GM15510 (cell line): ENCODE data around the gene TMOD3.

Experiments used
- POLR2A ChIP-seq: IDR thresholded peaks from 3 replicates; pipeline ENCODE4 v1.6.1; 2011; ENCODE audit warnings: borderline replicate concordance; ENCODE audit not compliant: insufficient read length; ENCODE audit errors: extremely low read depth

The TMOD3 gene

DNA sequence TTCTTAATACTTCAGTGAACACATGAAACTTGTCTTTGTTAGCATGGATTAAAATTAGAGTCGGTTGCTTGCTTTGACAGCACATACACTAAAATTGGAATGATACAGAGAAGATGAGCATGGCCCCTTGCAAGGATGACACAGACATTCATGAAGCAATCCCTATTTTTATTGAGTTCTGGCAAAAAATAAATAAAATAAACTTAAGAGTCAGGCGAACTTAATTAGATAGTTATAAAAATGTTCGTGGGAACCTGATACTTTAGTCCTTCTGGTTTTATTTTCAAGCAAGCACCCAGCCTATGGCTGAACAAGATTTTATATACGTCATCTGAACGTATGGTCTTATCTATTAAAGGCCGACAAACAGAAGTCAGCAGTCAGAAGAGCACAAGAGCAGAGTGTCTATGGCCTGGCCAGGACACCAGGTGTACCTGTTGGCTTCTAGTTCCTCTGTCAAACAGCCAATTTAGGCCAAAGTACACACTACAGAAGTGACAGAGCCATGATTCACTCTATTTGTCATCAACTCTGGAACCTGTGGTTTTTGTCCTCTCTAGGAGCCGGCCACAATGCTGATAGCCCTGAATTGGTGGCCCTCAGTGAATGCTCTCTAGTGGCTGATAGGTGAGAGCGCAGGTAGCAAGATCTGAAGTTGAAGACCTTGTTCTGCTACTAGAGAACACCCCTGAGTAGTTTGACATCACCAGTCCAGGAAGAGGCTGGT lies 77.8 kb downstream of the TMOD3 start:
- TF ChIP-seq POLR2A, result no peak

DNA sequence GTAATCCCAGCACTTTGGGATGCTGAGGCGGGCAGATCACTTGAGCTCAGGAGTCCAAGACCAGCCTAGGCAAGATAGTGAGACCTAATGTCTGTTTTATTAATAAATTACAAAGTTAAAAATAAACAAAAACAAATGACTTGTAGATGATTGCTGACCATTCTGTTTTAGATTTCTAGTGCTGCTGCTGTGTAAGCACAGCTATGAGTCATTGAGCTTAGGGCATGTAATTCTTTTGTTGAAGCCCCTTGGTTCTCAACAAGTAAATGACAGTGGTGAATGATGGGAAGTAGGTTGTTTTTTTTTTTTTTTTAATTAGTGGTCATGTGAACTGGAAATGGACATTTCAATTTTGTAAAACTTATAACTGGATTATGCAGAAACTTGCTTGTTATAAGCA lies 78.9 kb downstream of the TMOD3 start:
- TF ChIP-seq POLR2A, result no peak

DNA sequence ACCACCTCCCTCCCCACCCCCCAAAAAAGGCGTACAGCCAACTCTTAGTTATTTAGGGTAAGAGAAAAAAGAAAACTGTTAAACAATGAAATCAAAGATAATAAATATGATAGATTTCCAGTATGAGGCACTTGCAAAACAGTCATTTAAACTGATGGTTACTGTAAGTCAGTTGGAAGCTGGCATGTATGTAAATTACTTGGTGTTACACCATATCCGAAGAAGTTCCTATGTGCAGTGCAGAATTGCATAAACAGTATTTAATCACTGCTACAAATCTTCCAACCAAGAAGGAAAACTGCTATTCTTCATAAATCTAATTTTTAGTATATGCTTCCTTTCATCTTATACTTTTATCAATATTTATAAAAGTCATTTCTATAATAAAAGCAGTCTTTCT lies 80.1 kb downstream of the TMOD3 start:
- TF ChIP-seq POLR2A, result no peak

DNA sequence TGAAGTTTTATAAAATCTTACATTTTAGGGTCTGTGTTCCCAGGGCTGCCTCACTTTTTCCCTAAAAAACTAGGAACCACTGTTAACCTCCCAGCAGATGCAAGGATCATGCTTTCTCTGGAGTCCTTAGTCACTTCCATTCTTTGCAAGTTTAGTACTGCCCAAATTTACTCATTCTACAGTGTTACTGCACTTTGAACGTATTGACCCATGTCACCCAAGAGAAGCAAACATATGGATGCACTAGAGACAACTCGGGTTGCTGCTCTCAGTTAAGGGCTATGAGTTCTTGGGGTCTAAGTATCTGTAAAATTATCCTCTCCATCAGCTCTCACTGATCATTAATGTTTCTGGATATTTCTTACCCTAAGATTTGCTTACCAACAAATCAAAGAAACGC lies 83.1 kb downstream of the TMOD3 start:
- no peak for TF ChIP-seq POLR2A

DNA sequence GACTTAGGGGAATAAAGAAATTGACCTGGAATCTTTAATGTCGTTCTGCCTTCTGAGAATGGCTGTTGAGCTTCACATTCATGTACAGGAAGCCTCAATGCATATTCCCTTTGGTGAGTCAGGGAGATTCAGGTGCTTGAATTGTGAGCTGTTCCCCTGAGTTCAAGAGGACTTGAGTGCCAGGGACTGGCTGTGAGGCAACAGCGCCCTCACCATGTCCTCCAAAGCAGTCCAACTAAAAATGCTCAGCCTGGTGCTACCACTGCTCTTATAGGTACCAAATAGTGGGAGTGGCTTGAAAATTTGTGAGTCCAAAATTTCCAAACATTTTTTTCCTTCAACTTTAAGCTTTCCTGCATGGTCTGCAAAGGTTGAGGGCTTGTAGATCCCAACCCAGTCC lies 88.0 kb downstream of the TMOD3 start:
- no peak for TF ChIP-seq POLR2A

DNA sequence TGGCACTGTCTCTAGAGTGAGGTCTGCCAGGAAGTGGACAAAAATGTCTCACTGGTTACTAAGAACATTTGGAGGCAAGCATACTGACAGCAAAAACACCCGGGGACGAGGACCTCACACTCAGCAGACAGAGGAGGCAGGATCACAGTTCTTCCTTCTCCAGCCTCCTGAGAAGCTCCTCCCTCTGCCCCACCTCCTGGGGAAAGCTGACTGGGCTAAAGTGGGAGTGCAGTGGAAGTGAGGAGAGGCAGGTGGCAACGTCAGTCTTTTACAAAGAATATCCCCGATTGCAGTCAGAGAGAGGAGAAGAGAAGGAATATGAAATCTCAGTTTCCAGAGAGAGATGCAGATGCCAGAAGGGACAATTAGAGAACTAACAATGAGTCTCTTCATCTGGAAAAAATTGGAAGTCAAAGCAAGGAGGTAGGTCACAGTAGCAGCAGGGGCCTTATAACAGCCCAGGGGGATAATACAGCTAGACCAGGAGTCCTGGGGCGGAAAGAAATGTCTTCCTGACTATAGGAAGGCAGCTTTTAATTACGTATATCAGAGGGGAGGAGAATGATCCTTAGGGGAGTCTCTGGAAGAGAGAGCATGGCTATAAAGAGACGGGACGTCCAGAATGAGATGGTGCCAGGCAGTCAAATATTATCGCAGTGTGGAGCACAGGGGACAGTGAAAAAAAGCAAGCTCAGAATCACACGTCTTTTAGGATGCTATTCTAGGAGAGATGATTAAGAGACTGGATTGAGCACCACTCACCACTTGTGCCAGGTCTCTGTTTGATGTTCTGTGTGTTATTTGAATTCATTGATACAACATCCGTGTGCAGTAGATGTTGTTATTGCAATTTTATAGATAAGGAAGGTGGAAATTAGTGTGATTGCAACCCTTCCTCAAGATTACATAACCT lies 95.0 kb downstream of the TMOD3 start:
- TF ChIP-seq POLR2A, result no peak

DNA sequence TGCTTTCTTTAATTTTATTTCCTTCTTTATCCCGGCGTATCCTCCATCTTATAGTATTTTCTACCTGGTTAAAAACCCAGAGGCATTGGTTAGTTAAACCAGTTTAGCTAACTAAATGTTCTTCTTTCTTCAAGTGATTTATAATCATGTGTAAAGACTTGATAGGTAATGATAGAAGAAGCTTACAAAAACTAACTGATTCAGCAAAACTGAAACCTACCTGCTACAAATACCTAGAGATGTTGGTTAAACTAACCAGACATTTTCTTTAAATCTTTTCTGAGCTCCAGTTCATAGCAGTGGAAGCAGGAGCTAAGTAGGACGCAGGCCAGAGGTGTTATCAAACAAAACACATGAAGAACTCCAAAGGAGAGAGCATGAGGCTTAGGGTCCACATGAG lies 97.4 kb downstream of the TMOD3 start:
- no peak for TF ChIP-seq POLR2A

DNA sequence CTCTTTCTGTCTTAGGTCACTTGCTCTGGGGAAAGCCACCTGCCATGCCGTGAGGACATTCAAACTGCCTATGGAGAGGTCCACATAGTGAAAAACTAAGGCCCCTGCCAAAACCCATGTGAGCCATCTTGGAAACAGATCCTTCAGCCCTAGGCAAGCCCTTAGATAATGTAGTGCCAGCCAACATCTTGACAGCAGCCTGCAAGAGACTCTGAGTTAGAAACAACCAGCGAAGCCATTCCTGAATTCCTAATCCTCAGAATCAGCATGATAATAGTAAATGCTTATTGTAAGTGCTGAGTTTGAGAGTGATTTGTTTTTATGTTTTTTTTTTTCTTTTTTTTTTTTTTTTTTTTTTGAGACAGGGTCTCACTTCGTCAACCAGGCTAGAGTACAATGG lies 101.6 kb downstream of the TMOD3 start:
- TF ChIP-seq POLR2A, result no peak

DNA sequence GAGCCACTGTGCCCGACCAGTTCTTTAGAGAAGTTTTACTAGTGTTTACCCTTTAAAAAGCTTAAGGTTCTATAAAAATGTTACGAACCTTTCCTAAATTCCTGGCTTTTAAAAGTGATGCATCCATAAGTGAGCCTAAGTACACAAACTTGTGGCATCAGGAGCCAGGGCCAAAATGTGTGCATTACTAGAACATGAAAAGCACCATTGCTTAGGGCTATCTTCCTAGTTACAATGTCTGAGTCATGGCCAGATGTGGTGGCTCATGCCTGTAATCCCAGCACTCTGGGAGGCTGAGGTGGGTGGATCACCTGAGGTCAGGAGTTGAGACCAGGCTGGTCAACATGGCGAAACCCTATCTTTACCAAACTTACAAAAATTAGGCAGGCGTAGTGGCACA lies 102.2 kb downstream of the TMOD3 start:
- TF ChIP-seq POLR2A, result no peak

DNA sequence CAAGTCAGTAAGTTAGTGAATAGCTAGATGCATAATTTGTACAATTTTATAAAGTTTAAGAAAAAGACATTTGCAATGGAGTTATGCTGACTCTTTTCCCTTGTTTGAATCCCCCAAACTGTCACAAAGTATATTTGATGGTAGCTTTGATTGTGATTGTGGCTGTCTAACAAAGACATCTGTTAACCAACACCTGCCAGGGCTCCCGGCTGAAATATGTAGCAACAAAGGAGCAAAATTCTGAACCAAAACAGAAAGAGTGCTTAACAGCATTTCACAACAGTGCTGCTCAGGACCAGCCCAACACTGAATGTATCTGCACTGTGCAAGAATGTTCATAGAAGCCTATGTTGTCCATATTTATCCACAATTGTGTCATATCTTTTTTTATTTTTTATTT lies 102.7 kb downstream of the TMOD3 start:
- TF ChIP-seq POLR2A, result no peak

DNA sequence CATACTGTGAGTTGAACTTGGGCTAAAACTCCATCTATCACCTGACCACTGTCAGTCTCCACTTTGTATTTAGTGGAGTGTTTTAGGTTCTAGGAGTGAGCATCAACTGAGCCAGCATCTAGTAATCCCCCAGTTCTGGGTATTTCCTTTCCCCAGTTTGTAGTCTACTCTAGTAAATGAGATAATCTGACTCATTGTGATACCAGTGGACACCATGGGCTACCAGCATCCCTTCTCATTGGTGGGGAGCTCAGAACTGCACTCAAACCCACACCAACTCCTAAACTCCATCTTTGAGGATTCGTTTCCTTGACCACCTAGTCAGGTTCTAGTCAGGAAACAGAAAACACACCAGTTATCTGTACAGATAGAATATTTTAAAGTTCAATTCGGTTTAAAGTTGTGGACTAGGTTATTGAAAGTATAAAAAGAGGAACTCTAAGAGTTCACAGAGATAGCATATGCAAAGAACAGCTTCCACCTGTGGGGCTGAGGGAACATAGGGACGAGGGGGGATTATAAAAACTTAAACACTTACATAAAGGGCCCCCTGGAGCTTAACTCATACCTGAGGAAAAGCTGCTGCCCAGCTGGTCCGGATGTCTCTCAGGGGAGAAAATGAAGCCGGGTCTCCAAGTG lies 106.1 kb downstream of the TMOD3 start:
- TF ChIP-seq POLR2A, result no peak

DNA sequence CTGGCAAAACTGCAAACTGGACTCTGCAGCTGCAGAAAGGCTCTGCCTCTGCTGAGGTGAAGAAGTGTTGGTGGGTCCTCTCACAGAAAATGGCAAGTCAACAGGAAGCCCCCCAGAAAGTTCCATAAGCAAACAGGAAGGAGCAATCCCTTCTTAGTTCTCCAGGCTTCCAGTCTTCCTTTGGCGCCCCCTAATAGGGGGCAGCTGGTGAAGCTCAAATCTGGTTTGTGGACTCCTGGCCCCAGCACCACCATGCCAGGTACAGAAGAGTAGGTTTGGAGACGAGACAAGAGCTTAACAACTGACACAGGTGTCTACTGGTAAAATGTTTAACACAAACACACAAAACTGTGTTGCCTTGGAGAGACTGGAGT lies 106.6 kb downstream of the TMOD3 start:
- TF ChIP-seq POLR2A, result no peak

DNA sequence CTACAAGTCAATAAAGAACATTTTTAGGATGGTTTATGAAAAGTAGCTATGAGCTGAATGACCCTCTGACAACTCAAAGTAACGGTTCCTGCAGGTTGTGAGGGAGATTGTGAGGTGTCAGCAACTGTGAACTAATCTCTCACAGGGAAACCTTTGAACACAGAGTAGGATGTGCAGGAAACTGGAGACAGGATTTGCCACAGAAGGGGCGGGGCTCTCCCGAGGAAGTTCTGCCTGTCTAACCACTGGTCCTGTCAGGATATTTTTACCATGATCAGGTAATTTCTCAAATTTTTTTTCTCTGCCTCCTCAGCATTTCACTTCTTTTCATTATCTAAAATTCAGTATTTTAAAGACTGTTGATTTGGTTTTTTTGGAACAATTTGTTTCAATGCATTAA lies 108.8 kb downstream of the TMOD3 start:
- no peak for TF ChIP-seq POLR2A

DNA sequence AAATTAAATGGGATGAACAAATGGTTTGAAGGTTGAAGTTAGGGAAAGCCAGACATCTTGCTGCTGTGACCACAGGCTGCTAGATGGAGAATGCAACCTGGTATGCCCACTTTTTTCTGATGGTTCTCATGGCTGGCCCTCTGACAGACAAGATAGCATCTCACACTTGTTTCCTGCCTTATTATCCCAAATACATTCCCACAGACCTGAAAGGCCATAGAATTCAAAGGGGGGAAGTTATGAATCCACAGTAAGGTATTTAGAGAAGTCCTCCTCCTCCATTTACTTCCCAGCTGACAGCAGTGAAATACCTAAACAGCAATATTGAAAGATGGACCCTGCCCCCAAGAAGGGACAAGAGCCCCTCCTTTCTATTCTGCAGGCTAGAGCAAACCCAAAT lies 109.8 kb downstream of the TMOD3 start:
- no peak for TF ChIP-seq POLR2A

DNA sequence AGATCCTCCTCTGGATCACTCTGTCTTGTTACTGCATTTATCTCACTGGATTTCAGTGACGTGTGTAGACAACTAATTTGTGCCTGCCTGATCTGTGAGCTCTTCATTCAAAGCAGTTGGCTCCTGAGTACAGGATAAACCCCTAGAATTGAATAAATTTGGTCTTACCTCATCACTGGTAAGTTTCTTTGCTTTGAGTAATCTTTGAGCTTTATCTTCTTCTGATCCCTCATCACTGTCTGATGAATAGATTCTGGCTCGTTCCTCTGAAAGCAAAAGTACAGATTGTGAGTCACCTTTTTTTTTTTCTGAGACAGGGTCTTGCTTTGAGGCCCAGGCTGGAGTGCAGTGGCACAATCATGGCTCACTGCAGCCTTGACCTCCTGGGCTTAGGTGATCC lies 117.7 kb downstream of the TMOD3 start:
- no peak for TF ChIP-seq POLR2A
